B cell (primary cell): ENCODE results near the gene ABHD2. TPM values are rescaled to one million over a fixed set of nuclear protein-coding genes. Genes with fewer than 3 reads are reported as not detected.
A peak's percentile ranks its signal among the peaks of the same experiment; 100 is the strongest.

ENCODE experiments used
- ATAC-seq: fragments of 200-7000 bp; cut with Tn5 transposase; one replicate; pipeline ENCODE4 v1.10.0; 2021; ENCODE audit warnings: low read depth, mild to moderate bottlenecking, moderate number of reproducible peaks, moderate library complexity
- CTCF ChIA-PET: fragments of 350-600 bp; sonication (Branson Sonifier 250); formaldehyde crosslinking; loops from one replicate; lab custom pipeline; 2021; ENCODE audit warnings: antibody characterized with exemption, inconsistent platforms; lab: Charles Lee
- POLR2A ChIA-PET: fragments of 350-600 bp; sonication (Branson Sonifier 250); formaldehyde crosslinking; loops from one replicate; lab custom pipeline; 2021; ENCODE audit warnings: antibody characterized with exemption; lab: Charles Lee
- DNase-seq: peaks from one replicate; pipeline ENCODE4 v3.0.0; 2013
- H2AFZ ChIP-seq: 2 replicates; pipeline ENCODE4 v1.6.1; 2012; ENCODE audit warnings: mild to moderate bottlenecking, low read depth, low read length; ENCODE audit not compliant: insufficient read depth, poor library complexity, severe bottlenecking
- H3K27ac ChIP-seq, 2 donors: 1 replicate in 1 of 2; 2 replicates in 1 of 2; pipeline ENCODE4 v1.5.1; 2012 to 2013; ENCODE audit warnings: low read length in 2 of 2, mild to moderate bottlenecking in 2 of 2, moderate library complexity in 1 of 2
- H3K27me3 ChIP-seq, 4 experiments: fragments of 200-600 bp in 1 of 4; sonication (generic) in 1 of 4; replicated peaks in 1 of 4; 1 replicate in 2 of 4; 2 replicates in 2 of 4; pipeline versions ENCODE4 v1.6.1 to v1.7.0; 2013 to 2016; ENCODE audit warnings: low read length in 3 of 4, mild to moderate bottlenecking in 2 of 4, mixed read lengths in 1 of 4, moderate library complexity in 1 of 4; ENCODE audit not compliant: insufficient read depth in 4 of 4, control insufficient read depth in 3 of 4; ENCODE audit errors: control extremely low read depth in 1 of 4
- H3K36me3 ChIP-seq, 2 experiments: replicated peaks in 1 of 2; 1 replicate in 1 of 2; 2 replicates in 1 of 2; pipeline versions ENCODE4 v1.6.1 to v1.7.1; 2013; ENCODE audit warnings: low read length in 1 of 2; ENCODE audit not compliant: insufficient read depth in 2 of 2, control insufficient read depth in 1 of 2; ENCODE audit errors: control extremely low read depth in 1 of 2, extremely low read depth in 1 of 2
- H3K4me1 ChIP-seq, 2 donors: fragments of 200-600 bp in 1 of 2; sonication (generic) in 1 of 2; 1 replicate in 1 of 2; 2 replicates in 1 of 2; pipeline versions ENCODE4 v1.5.1 to v1.6.1; 2013 to 2017; ENCODE audit warnings: low read length in 2 of 2; ENCODE audit not compliant: control insufficient read depth in 2 of 2, insufficient read depth in 2 of 2
- H3K4me2 ChIP-seq: replicated peaks from 2 replicates; pipeline ENCODE3; 2012; ENCODE audit warnings: mild to moderate bottlenecking, low read depth, low read length; ENCODE audit not compliant: poor library complexity, severe bottlenecking
- H3K4me3 ChIP-seq, 5 experiments: fragments of 200-600 bp in 1 of 5; sonication (generic) in 1 of 5; 1 replicate in 3 of 5; 2 replicates in 2 of 5; pipeline versions ENCODE4 v1.5.1 to v1.7.0; 2011 to 2016; ENCODE audit warnings: low read length in 4 of 5, mild to moderate bottlenecking in 4 of 5, low read depth in 2 of 5, control low read depth in 1 of 5, moderate library complexity in 1 of 5; ENCODE audit not compliant: insufficient read depth in 1 of 5; ENCODE audit errors: control extremely low read depth in 1 of 5, extremely low read depth in 1 of 5
- H3K79me2 ChIP-seq: fragments of 200-600 bp; sonication (generic); one replicate; pipeline ENCODE4 v1.6.0; 2016; ENCODE audit warnings: low read length; ENCODE audit not compliant: control insufficient read depth, insufficient read depth
- H3K9ac ChIP-seq: fragments of 200-600 bp; sonication (generic); 2 replicates; pipeline ENCODE4 v1.6.1; 2017; ENCODE audit warnings: mild to moderate bottlenecking, low read length, moderate library complexity
- H3K9me3 ChIP-seq, 3 donors: one replicate each; pipeline versions ENCODE4 v1.6.1 to v1.7.1; 2013; ENCODE audit warnings: low read length in 2 of 3; ENCODE audit not compliant: control insufficient read depth in 2 of 3, insufficient read depth in 1 of 3; ENCODE audit errors: control extremely low read depth in 1 of 3
- H4K20me1 ChIP-seq: 2 replicates; pipeline ENCODE4 v1.6.0; 2012; ENCODE audit warnings: mild to moderate bottlenecking, low read length; ENCODE audit not compliant: insufficient read depth, control insufficient read depth, poor library complexity, severe bottlenecking
- H3K27ac Mint-ChIP-seq: one replicate; pipeline ENCODE4 v1.8.0; 2021; ENCODE audit warnings: mixed read lengths
- H3K27me3 Mint-ChIP-seq: one replicate; pipeline ENCODE4 v1.8.0; 2021; ENCODE audit warnings: mixed read lengths
- H3K4me1 Mint-ChIP-seq: one replicate; pipeline ENCODE4 v1.8.0; 2021; ENCODE audit warnings: mixed read lengths
- H3K4me3 Mint-ChIP-seq: one replicate; pipeline ENCODE4 v1.8.0; 2021; ENCODE audit warnings: mixed read lengths
- H3K9me3 Mint-ChIP-seq: one replicate; pipeline ENCODE4 v1.8.0; 2022; ENCODE audit warnings: mixed read lengths; ENCODE audit not compliant: insufficient read depth
- CTCF ChIP-seq: fragments of 200-600 bp; IDR thresholded peaks from one replicate; pipeline ENCODE4 v1.8.0; 2022; ENCODE audit warnings: antibody characterized with exemption, mild to moderate bottlenecking
- EZH2 ChIP-seq: IDR thresholded peaks from 2 replicates; pipeline ENCODE4 v1.6.1; 2012; ENCODE audit warnings: borderline replicate concordance, low read depth, mild to moderate bottlenecking, moderate library complexity, low read length; ENCODE audit not compliant: insufficient read depth, poor library complexity, severe bottlenecking
- WGBS: methylation state at CpG from one replicate; pipeline ENCODE4 v1.1.5; 2013; ENCODE audit warnings: missing lambda C conversion rate; ENCODE audit not compliant: insufficient coverage; 5-methylcytosine and 5-hydroxymethylcytosine counted together
- intact Hi-C: fragments of 100-400 bp; cut with micrococcal nuclease; formaldehyde crosslinking; loops from one replicate; pipeline ENCODE4 v1.10.0; 2022
- polyA plus RNA-seq: library from polyadenylated mRNA; depleted of rRNA; stranded (reverse); fragments of >200 nt; gene quantifications from 2 replicates; pipeline ENCODE4 v1.2.3, GENCODE V29; 2012
- total RNA-seq, 2 donors: library from RNA; stranded (reverse); fragments of 120-200 nt in 1 of 2; gene quantifications; 1 replicate in 1 of 2; 2 replicates in 1 of 2; pipeline versions ENCODE4 v1.2.3 to v1.2.4, GENCODE V29; 2013 to 2022

Gene ABHD2
- total and polyA plus RNA-seq, 2 donors (not counting 1 experiment from before 2014, with no cell fraction given): 7.1 to 45.8 TPM

GRCh38 chr15:89244574-89244903 lies 156.3 kb downstream of the ABHD2 start:
- peak; percentile 30 for DNase-seq
- peak overlapping the region in 1 of 2 donors; percentile 30 for H3K27ac ChIP-seq
- no peaks in the 10 kb centered on the region for H3K9me3 ChIP-seq
- ChIA-PET POLR2A (interaction anchor here (0.9 kb wide), 1 partner anchor 90 kb away, joined by 3 read pairs; the partner anchor contains the start of gene POLG), CTCF (interaction anchor here (0.6 to 2.6 kb wide), 3 partner anchors 10 to 85 kb away, joined by 3 to 8 read pairs (median 3); no protein-coding TSS in a partner anchor)
- H3K9me3 Mint-ChIP-seq: no peaks in the 10 kb centered on the region
- H3K4me3 Mint-ChIP-seq: peak overlapping the region; percentile 97
- intact Hi-C loops: loop anchor here (10.0 kb wide), 3 partner anchors 160 to 780 kb away; partner anchors contain the start of genes ABHD2, MRPL46, MRPS11 and TICRR
- ATAC-seq: no peak
- H3K27ac Mint-ChIP-seq: peak overlapping the region; percentile 81
- WGBS: 0% methylated on average over 5 of the region's 6 CpGs
- TF ChIP-seq CTCF (no peak), EZH2 (no peak)
- H3K79me2 ChIP-seq: no peaks in the 10 kb centered on the region
- no peaks in the 10 kb centered on the region for H4K20me1 ChIP-seq
- H2AFZ ChIP-seq: peak overlapping the region; percentile 90
- peaks cover 0 to 3% of the 10 kb centered on the region in 2 experiments for H3K36me3 ChIP-seq
- peaks cover 10 to 17% of the 10 kb centered on the region in 2 donors for H3K4me1 ChIP-seq
- H3K9ac ChIP-seq: peak overlapping the region; percentile 70
- H3K4me2 ChIP-seq: peak overlapping the region; percentile 80
- H3K27me3 ChIP-seq: no peaks in the 10 kb centered on the region
- peaks cover 31% of the 10 kb centered on the region for H3K4me1 Mint-ChIP-seq
- H3K4me3 ChIP-seq: peak overlapping the region; percentile 62 to 92 (median 76)
- no peaks in the 10 kb centered on the region for H3K27me3 Mint-ChIP-seq

- ChIA-PET CTCF (no interaction called here), POLR2A (no interaction called here)
- Mint-ChIP-seq H3K9me3 (no peaks in the 10 kb centered on the region), H3K4me3 (no peak overlapping the region), H3K27me3 (no peaks in the 10 kb centered on the region), H3K27ac (no peak overlapping the region), H3K4me1 (peaks cover 31% of the 10 kb centered on the region)
- ATAC-seq: no peak
- no peak for TF ChIP-seq EZH2
- TF ChIP-seq CTCF: no peak
- H3K4me1 ChIP-seq: peaks cover 10 to 17% of the 10 kb centered on the region in 2 donors
- no CpG with 5 or more reads among the region's 2 CpGs for WGBS
- no peak overlapping the region for H3K9ac ChIP-seq
- no peak for DNase-seq
- no peak overlapping the region for H3K4me3 ChIP-seq
- H3K4me2 ChIP-seq: no peak overlapping the region
- H3K9me3 ChIP-seq: no peaks in the 10 kb centered on the region
- H3K27me3 ChIP-seq: no peaks in the 10 kb centered on the region
- no peak overlapping the region for H3K27ac ChIP-seq
- H2AFZ ChIP-seq: no peak overlapping the region
- peaks cover 0 to 3% of the 10 kb centered on the region in 2 experiments for H3K36me3 ChIP-seq
- intact Hi-C loops: loop anchor here (10.0 kb wide), 3 partner anchors 163 to 783 kb away; partner anchors contain the start of genes ABHD2, MRPL46, MRPS11 and TICRR
- H4K20me1 ChIP-seq: no peaks in the 10 kb centered on the region
- H3K79me2 ChIP-seq: no peaks in the 10 kb centered on the region
Measured at GRCh38 chr15:89247446-89247845, 159.2 kb downstream of the ABHD2 start.
